ENCODE measurements around the gene ATP6V1G1. TPM values are rescaled to one million over a fixed set of nuclear protein-coding genes. Genes with fewer than 3 reads are reported as not detected.

ATP6V1G1 gene
- total RNA-seq, 2 experiments from 2014 or later, result 144 to 148 TPM

DNA sequence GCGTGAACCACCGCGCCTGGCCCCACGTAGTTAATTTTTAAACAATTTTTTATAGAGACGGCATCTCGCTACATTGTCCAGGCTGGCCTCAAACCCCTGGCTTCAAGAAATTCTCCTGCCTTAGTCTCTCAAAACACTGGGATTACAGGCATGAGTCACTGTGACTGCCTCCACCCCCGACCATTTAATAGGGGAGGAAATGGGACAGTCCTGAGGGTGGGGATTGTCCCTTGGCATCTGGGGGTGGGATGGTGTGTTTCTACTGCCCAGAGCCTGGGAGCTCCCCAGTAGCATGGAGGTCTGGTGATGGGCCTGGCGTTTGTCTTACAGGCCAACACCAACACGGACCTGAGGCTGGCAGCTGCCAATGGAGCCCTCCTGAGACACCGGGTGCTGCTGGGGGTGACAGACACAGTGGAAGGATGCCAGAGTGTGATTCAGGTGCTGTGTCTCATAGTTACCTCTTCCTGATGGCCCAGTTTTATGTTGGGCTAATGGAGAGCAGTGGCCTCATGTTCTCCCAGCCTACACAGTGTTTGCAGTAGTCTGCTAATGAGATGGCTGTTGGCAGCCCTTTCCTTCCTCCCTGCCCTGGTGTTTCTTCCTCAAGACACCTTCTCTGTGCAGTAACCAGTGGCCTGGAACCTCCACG is 46.0 kb downstream of the ATP6V1G1 start:
- ChIA-PET POLR2A (interaction anchor here (0.6 kb wide), 1 partner anchor 41 kb away, joined by 3 read pairs; no protein-coding TSS in a partner anchor), CTCF (no interaction called here)
- H3K36me3 ChIP-seq (ENCODE audit: insufficient read depth, low read length), result peaks cover 58% of the 10 kb centered on the region
- Mint-ChIP-seq H3K4me1 (ENCODE audit: low read depth) (no peaks in the 10 kb centered on the region), H3K27me3 (no peaks in the 10 kb centered on the region), H3K4me3 (no peak overlapping the region), H3K9me3 (no peaks in the 10 kb centered on the region), H3K36me3 (ENCODE audit: low read depth) (peaks cover 85% of the 10 kb centered on the region), H3K27ac (no peak overlapping the region)
- DNase-seq, result no peak
- no peaks in the 10 kb centered on the region for H3K9me3 ChIP-seq (ENCODE audit: control insufficient read depth in 1 of 2, insufficient read depth in 1 of 2, low read length in 2 of 2)
- H3K27me3 ChIP-seq (ENCODE audit: control insufficient read depth in 1 of 2, insufficient read depth in 2 of 2, low read length in 2 of 2), result no peaks in the 10 kb centered on the region
- ATAC-seq (ENCODE audit: poor library complexity), result no peak
- no peak overlapping the region for H3K27ac ChIP-seq (ENCODE audit: low read depth in 1 of 2, low read length in 2 of 2)
- intact Hi-C loops (cut with DNase I, micrococcal nuclease), result no loop called here
- H3K4me1 ChIP-seq (ENCODE audit: insufficient read depth, low read length), result no peaks in the 10 kb centered on the region
- no peak overlapping the region for H3K4me3 ChIP-seq (ENCODE audit: low read length)
- TF ChIP-seq, protein P1, sequence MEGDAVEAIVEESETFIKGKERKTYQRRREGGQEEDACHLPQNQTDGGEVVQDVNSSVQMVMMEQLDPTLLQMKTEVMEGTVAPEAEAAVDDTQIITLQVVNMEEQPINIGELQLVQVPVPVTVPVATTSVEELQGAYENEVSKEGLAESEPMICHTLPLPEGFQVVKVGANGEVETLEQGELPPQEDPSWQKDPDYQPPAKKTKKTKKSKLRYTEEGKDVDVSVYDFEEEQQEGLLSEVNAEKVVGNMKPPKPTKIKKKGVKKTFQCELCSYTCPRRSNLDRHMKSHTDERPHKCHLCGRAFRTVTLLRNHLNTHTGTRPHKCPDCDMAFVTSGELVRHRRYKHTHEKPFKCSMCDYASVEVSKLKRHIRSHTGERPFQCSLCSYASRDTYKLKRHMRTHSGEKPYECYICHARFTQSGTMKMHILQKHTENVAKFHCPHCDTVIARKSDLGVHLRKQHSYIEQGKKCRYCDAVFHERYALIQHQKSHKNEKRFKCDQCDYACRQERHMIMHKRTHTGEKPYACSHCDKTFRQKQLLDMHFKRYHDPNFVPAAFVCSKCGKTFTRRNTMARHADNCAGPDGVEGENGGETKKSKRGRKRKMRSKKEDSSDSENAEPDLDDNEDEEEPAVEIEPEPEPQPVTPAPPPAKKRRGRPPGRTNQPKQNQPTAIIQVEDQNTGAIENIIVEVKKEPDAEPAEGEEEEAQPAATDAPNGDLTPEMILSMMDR (IDR thresholded peaks at IDR 0.05), result no peak

GRCh38 chr9:114634387-114634786 is 46.8 kb downstream of the ATP6V1G1 start:
- H3K36me3 ChIP-seq (ENCODE audit: insufficient read depth, low read length), result peaks cover 58% of the 10 kb centered on the region
- TF ChIP-seq, protein P1 (IDR thresholded peaks at IDR 0.05), result no peak
- H3K4me1 ChIP-seq (ENCODE audit: insufficient read depth, low read length), result no peaks in the 10 kb centered on the region
- POLR2A ChIA-PET, result interaction anchor here (0.6 kb wide), 1 partner anchor 42 kb away, joined by 3 read pairs; no protein-coding TSS in a partner anchor
- no peak overlapping the region for H3K4me3 ChIP-seq (ENCODE audit: low read length)
- H3K27me3 Mint-ChIP-seq, result no peaks in the 10 kb centered on the region
- no peaks in the 10 kb centered on the region for H3K27me3 ChIP-seq (ENCODE audit: control insufficient read depth in 1 of 2, insufficient read depth in 2 of 2, low read length in 2 of 2)
- H3K4me1 Mint-ChIP-seq (ENCODE audit: low read depth), result no peaks in the 10 kb centered on the region
- DNase-seq (no peak), ATAC-seq (ENCODE audit: poor library complexity) (no peak)
- H3K9me3 ChIP-seq (ENCODE audit: control insufficient read depth in 1 of 2, insufficient read depth in 1 of 2, low read length in 2 of 2), result no peaks in the 10 kb centered on the region
- no peak overlapping the region for H3K27ac ChIP-seq (ENCODE audit: low read depth in 1 of 2, low read length in 2 of 2)
- peaks cover 85% of the 10 kb centered on the region for H3K36me3 Mint-ChIP-seq (ENCODE audit: low read depth)
- H3K4me3 Mint-ChIP-seq, result no peak overlapping the region
- no peaks in the 10 kb centered on the region for H3K9me3 Mint-ChIP-seq
- H3K27ac Mint-ChIP-seq, result no peak overlapping the region
- intact Hi-C loops (cut with DNase I, micrococcal nuclease), result no loop called here
- CTCF ChIA-PET, result no interaction called here

DNA sequence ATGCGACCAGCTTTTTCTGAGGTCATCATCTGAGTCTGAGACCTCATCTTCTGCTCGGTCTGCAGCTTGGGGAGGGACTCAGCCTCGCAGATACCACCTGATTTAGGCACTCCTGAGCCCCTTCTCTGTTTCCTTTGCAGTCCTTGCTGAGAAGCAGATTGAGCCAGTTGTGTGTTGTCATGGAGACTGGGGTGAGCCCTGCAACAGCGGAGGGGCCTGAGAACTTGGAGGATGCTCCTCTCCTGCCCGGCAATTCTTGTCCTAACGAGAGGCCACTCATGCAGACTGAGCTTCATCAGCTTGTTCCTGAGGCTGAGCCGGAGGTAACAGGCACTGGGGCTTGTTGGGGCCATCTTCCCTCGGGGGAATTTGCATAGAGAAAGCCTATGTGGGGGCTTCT is 50.8 kb downstream of the ATP6V1G1 start:
- H3K36me3 Mint-ChIP-seq (ENCODE audit: low read depth), result peaks cover 76% of the 10 kb centered on the region
- Histone ChIP-seq H3K4me1 (ENCODE audit: insufficient read depth, low read length) (no peaks in the 10 kb centered on the region), H3K9me3 (ENCODE audit: control insufficient read depth in 1 of 2, insufficient read depth in 1 of 2, low read length in 2 of 2) (no peaks in the 10 kb centered on the region), H3K27me3 (ENCODE audit: control insufficient read depth in 1 of 2, insufficient read depth in 2 of 2, low read length in 2 of 2) (no peaks in the 10 kb centered on the region), H3K27ac (ENCODE audit: low read depth in 1 of 2, low read length in 2 of 2) (no peak overlapping the region), H3K4me3 (ENCODE audit: low read length) (no peak overlapping the region), H3K36me3 (ENCODE audit: insufficient read depth, low read length) (peaks cover 36% of the 10 kb centered on the region)
- ATAC-seq (ENCODE audit: poor library complexity) (no peak), DNase-seq (no peak)
- TF ChIP-seq, protein P1 (IDR thresholded peaks at IDR 0.05), result no peak
- CTCF ChIA-PET, result interaction anchor here (2.5 kb wide), 1 partner anchor 15 kb away, joined by 9 read pairs; no protein-coding TSS in a partner anchor
- no peaks in the 10 kb centered on the region for H3K27me3 Mint-ChIP-seq
- no peak overlapping the region for H3K27ac Mint-ChIP-seq
- POLR2A ChIA-PET, result no interaction called here
- no peaks in the 10 kb centered on the region for H3K9me3 Mint-ChIP-seq
- no peaks in the 10 kb centered on the region for H3K4me1 Mint-ChIP-seq (ENCODE audit: low read depth)
- no peak overlapping the region for H3K4me3 Mint-ChIP-seq
- intact Hi-C loops (cut with DNase I, micrococcal nuclease), result no loop called here

Measured in CD4-positive, alpha-beta T cell (primary cell).